ENCODE results near the gene LIMK2. TPM values are rescaled to one million over a fixed set of nuclear protein-coding genes. Genes with fewer than 3 reads are reported as not detected.
A peak's percentile ranks its signal among the peaks of the same experiment; 100 is the strongest.
"Not testable (repeated sequence)": the region's sequence is repeated elsewhere in the genome, so short reads cannot be mapped to it uniquely, and the experiment has no call there.

LIMK2 gene
- total RNA-seq, 1 experiment from 2014 or later = 13.2 TPM

DNA sequence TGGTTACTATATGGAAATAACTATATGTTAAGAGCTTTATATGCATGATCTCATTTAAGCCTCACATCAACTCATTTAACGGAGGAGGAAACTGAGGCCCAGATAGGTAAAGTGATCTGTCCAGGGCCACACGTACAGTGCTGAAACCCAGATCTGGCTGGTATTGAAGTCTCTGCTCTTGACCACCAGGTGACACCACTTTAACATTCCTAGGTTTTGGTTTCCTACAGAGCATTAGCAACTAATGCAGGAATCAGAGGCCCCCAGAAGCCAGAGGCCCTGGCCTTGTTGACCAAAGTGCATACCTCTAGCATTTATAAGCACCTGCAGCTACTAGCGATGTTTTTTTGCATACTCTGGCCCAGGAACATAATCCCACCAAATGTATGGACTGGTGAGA is 12.9 kb upstream of the LIMK2 start:
- H3K4me2 ChIP-seq (ENCODE audit: low read length) = no peak overlapping the region
- H3K4me3 ChIP-seq (ENCODE audit: low read length) = no peak overlapping the region
- no peaks in the 10 kb centered on the region for H3K27me3 ChIP-seq (ENCODE audit: low read length)
- no peaks in the 10 kb centered on the region for H3K36me3 ChIP-seq (ENCODE audit: low read depth, low read length)
- intact Hi-C loops (cut with micrococcal nuclease) = no loop called here
- H3K27ac ChIP-seq (ENCODE audit: low read length) = no peak overlapping the region
- TF ChIP-seq EZH2phosphoT487 (IDR thresholded peaks at IDR 0.05; ENCODE audit: borderline replicate concordance, low read length) (no peak), EZH2 (IDR thresholded peaks at IDR 0.05; ENCODE audit: low read length, unreplicated experiment) (no peak)
- TF ChIP-seq, protein P1, sequence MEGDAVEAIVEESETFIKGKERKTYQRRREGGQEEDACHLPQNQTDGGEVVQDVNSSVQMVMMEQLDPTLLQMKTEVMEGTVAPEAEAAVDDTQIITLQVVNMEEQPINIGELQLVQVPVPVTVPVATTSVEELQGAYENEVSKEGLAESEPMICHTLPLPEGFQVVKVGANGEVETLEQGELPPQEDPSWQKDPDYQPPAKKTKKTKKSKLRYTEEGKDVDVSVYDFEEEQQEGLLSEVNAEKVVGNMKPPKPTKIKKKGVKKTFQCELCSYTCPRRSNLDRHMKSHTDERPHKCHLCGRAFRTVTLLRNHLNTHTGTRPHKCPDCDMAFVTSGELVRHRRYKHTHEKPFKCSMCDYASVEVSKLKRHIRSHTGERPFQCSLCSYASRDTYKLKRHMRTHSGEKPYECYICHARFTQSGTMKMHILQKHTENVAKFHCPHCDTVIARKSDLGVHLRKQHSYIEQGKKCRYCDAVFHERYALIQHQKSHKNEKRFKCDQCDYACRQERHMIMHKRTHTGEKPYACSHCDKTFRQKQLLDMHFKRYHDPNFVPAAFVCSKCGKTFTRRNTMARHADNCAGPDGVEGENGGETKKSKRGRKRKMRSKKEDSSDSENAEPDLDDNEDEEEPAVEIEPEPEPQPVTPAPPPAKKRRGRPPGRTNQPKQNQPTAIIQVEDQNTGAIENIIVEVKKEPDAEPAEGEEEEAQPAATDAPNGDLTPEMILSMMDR (conservative IDR thresholded peaks at IDR 0.05; ENCODE audit: low read depth, low read length) = peak; percentile 33
- H4K20me1 ChIP-seq (ENCODE audit: low read length) = no peaks in the 10 kb centered on the region
- no peak for DNase-seq
- H3K9ac ChIP-seq (ENCODE audit: low read length) = no peak overlapping the region
- no TSS peak for BruUV-seq (replicated peaks)
- H3K79me2 ChIP-seq (ENCODE audit: low read length) = no peaks in the 10 kb centered on the region
- ChIA-PET POLR2A (ENCODE audit: unreplicated experiment) (no interaction called here), CTCF (no interaction called here)
- no peaks in the 10 kb centered on the region for H3K4me1 ChIP-seq (ENCODE audit: insufficient read depth, low read length)
- H3K9me2 ChIP-seq (replicated peaks; ENCODE audit: low read length) = no peaks in the 10 kb centered on the region
- H3F3A ChIP-seq (ENCODE audit: low read length, unreplicated experiment) = no peaks in the 10 kb centered on the region
- ATAC-seq = peak; percentile 22; the same call in 1 of the 2 replicates
- H2AFZ ChIP-seq (ENCODE audit: low read length) = no peak overlapping the region
- H3K9me3 ChIP-seq (ENCODE audit: low read length) = no peaks in the 10 kb centered on the region

DNA sequence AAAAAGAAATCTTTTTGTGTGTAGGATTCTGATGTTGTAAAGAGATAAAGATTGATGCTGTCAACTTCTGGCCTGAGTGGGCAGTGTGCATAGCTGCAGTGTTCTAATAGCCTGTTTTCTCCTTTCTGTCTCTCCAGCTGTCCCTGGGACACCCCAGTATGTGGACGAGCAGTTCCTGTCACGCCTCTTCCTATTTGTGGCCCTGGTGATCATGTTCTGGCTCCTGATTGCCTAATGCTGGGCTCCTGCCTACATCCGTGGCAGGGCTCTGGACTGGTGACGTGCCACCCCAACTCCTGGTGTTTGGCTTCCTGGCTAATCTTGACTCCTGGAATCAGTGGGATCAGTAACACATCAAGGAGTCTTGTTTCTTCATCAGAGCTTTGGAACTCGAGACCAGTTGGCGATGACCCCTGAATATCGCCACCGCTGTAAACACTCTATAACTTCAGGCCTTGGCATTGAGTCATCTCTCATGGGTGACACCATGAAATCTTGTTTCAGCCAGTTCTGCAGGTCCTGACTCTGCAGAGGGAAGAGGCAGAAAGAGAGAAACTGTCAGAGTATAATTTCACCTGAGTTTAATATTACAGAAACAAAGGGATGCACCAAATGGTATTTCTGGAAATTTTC is 7.6 kb upstream of the LIMK2 start:
- H4K20me1 ChIP-seq (ENCODE audit: low read length); H3F3A ChIP-seq (ENCODE audit: low read length, unreplicated experiment); H3K4me2 ChIP-seq (ENCODE audit: low read length); H3K9me2 ChIP-seq (replicated peaks; ENCODE audit: low read length); H2AFZ ChIP-seq (ENCODE audit: low read length); BruUV-seq (replicated peaks); H3K4me3 ChIP-seq (ENCODE audit: low read length); ATAC-seq; H3K4me1 ChIP-seq (ENCODE audit: insufficient read depth, low read length); POLR2A ChIA-PET (ENCODE audit: unreplicated experiment); CTCF ChIA-PET; H3K79me2 ChIP-seq (ENCODE audit: low read length); intact Hi-C loops (cut with micrococcal nuclease); DNase-seq; H3K9ac ChIP-seq (ENCODE audit: low read length); H3K27me3 ChIP-seq (ENCODE audit: low read length); H3K9me3 ChIP-seq (ENCODE audit: low read length); H3K36me3 ChIP-seq (ENCODE audit: low read depth, low read length); H3K27ac ChIP-seq (ENCODE audit: low read length): not testable (repeated sequence)

DNA sequence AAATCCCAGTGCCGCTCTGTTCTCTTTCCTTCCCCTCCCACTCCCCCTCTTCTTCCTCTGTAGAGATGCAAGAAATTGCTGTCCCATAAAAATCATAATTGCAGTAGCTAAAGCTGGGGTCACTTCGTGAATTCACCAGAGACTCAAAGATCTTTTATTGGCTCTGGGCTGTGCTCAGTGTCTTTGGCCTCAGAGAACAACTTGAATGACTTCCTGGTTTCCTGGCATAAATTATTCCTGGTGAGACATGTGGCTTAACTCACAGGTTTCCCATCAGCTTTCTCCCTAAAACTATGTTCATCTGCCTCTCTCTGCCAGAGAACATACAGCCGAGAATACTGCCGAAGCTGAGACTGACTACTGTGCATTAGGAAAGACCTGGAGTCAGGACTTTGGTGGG is 7.0 kb upstream of the LIMK2 start:
- intact Hi-C loops (cut with micrococcal nuclease); H3K4me3 ChIP-seq (ENCODE audit: low read length); DNase-seq; H3K9me2 ChIP-seq (replicated peaks; ENCODE audit: low read length); H4K20me1 ChIP-seq (ENCODE audit: low read length); H3K4me2 ChIP-seq (ENCODE audit: low read length); CTCF ChIA-PET; H3K4me1 ChIP-seq (ENCODE audit: insufficient read depth, low read length); POLR2A ChIA-PET (ENCODE audit: unreplicated experiment); ATAC-seq; H3K27ac ChIP-seq (ENCODE audit: low read length); H3K9ac ChIP-seq (ENCODE audit: low read length); H3K79me2 ChIP-seq (ENCODE audit: low read length); H3F3A ChIP-seq (ENCODE audit: low read length, unreplicated experiment); H3K36me3 ChIP-seq (ENCODE audit: low read depth, low read length); BruUV-seq (replicated peaks); H2AFZ ChIP-seq (ENCODE audit: low read length); H3K9me3 ChIP-seq (ENCODE audit: low read length); H3K27me3 ChIP-seq (ENCODE audit: low read length): not testable (repeated sequence)

DNA sequence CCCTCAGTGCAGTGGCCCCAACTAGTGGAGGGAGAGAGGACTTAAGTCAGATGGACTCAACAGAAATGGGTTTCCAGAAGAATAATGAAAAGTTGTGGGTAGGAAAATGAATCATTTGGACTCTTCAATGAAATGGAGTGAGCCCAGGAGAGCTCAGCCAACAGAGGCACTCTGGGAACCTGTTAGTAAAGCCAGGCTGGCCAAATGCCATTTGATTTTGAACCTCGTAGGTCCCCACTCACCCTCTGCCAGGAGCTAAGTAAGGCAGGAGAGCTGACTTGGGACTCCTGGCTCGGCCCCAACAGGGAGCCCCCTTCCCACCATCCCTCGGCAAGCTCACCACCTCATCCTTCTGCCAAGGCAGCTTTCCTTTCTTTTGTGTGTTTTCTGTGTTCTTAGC is 5.6 kb upstream of the LIMK2 start:
- H3K27ac ChIP-seq (ENCODE audit: low read length); intact Hi-C loops (cut with micrococcal nuclease); H3F3A ChIP-seq (ENCODE audit: low read length, unreplicated experiment); DNase-seq; H3K27me3 ChIP-seq (ENCODE audit: low read length); H3K9me2 ChIP-seq (replicated peaks; ENCODE audit: low read length); POLR2A ChIA-PET (ENCODE audit: unreplicated experiment); H3K4me3 ChIP-seq (ENCODE audit: low read length); H3K79me2 ChIP-seq (ENCODE audit: low read length); H2AFZ ChIP-seq (ENCODE audit: low read length); ATAC-seq; H4K20me1 ChIP-seq (ENCODE audit: low read length); H3K36me3 ChIP-seq (ENCODE audit: low read depth, low read length); H3K4me2 ChIP-seq (ENCODE audit: low read length); H3K9ac ChIP-seq (ENCODE audit: low read length); CTCF ChIA-PET; H3K9me3 ChIP-seq (ENCODE audit: low read length); H3K4me1 ChIP-seq (ENCODE audit: insufficient read depth, low read length): not testable (repeated sequence)
- BruUV-seq (replicated peaks) = TSS peak; percentile 39

Data from PC-3 (cell line).